Measurements from ENCODE around the gene CACFD1. TPM values are rescaled to one million over a fixed set of nuclear protein-coding genes. Genes with fewer than 3 reads are reported as not detected.

Gene CACFD1
- total and polyA plus RNA-seq, 2 of the 4 experiments (the other 2 are of a cell fraction) = 2.0 to 6.6 TPM

DNA sequence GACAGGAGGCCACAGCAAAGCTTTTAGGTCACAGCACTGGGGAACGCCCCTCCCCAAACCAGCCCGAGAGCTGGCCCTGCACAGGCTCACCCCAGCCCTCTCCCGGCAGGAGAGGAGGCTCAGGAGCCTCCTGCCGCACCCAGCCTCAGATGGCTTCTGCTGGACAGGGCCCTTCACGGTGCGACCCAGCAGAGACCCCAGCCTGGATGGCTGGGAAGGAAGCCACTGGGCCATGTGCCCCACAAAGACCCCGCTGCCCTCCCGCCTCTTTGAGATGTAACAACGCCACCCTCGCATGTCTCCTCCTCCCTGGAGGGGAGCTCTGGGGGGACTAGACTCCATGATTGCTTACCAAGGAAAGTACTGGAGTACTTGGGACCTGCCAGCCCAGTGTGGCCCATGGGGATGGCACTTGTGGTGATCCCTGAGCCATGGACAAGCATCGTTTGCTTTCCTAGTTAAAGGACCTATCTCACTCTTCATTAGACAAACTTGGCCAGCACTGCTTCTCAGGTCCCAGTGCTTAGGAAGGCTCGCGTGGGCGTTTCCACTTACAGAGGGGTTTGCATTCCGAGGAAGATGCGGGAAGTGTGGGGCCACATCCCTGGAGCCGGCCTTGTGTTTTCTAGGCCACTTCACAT lies 56.0 kb downstream of the CACFD1 start:
- Histone ChIP-seq H4K20me1 (ENCODE audit: insufficient read depth, low read length) (peaks cover 3% of the 10 kb centered on the region; the same call in 1 of the 2 replicates), H3K4me2 (ENCODE audit: low read depth, low read length) (no peak overlapping the region), H2BK15ac (ENCODE audit: low read depth, low read length) (no peak overlapping the region), H4K5ac (ENCODE audit: low read depth, low read length) (no peak overlapping the region), H3K27me3 (ENCODE audit: control insufficient read depth, insufficient read depth, low read length) (peaks cover 51% of the 10 kb centered on the region), H3K4ac (ENCODE audit: low read depth, low read length) (no peak overlapping the region), H2BK5ac (ENCODE audit: low read depth, low read length, poor library complexity, severe bottlenecking) (no peak overlapping the region), H2AK5ac (ENCODE audit: low read depth, low read length) (no peak overlapping the region), H3K14ac (replicated peaks; ENCODE audit: low read depth, low read length) (no peak overlapping the region), H3K9ac (ENCODE audit: low read depth, low read length) (no peak overlapping the region), H3K9me3 (ENCODE audit: control insufficient read depth, insufficient read depth, low read length) (no peaks in the 10 kb centered on the region), H3K4me1 (ENCODE audit: control insufficient read depth, insufficient read depth, low read length) (no peaks in the 10 kb centered on the region), H3K36me3 (ENCODE audit: control insufficient read depth, insufficient read depth, low read length) (no peaks in the 10 kb centered on the region), H3K4me3 (ENCODE audit: insufficient read depth, low read depth, low read length) (no peak overlapping the region), H3K23ac (ENCODE audit: low read depth, low read length) (no peak overlapping the region), H2BK20ac (ENCODE audit: low read depth, low read length) (no peak overlapping the region), H2AK9ac (replicated peaks; ENCODE audit: low read depth, low read length, poor library complexity) (no peak overlapping the region), H2BK120ac (ENCODE audit: low read depth, low read length) (no peak overlapping the region), H3K9me1 (ENCODE audit: insufficient read depth, low read length) (peaks cover 6% of the 10 kb centered on the region; the same call in 1 of the 2 replicates), H4K8ac (ENCODE audit: low read depth in 2 of 2, low read length in 2 of 2) (no peak overlapping the region), H4K91ac (ENCODE audit: insufficient read depth, low read depth, low read length) (no peak overlapping the region), H3K18ac (ENCODE audit: low read depth, low read length) (no peak overlapping the region), H2AFZ (replicated peaks; ENCODE audit: low read length, poor library complexity) (no peak overlapping the region), H3K79me1 (ENCODE audit: low read depth in 1 of 2, low read length in 2 of 2) (no peaks in the 10 kb centered on the region), H3K27ac (ENCODE audit: insufficient read depth, low read length) (no peak overlapping the region), H3K56ac (ENCODE audit: extremely low read depth, insufficient read depth, low read length) (no peak overlapping the region)
- CTCF ChIA-PET = no interaction called here
- ATAC-seq (ENCODE audit: low read depth) (no peak), DNase-seq (no peak)
- intact Hi-C loops (cut with micrococcal nuclease) = no loop called here
- POLR2A ChIA-PET (ENCODE audit: unreplicated experiment) = no interaction called here
- WGBS, 2 experiments (ENCODE audit: extremely low coverage in 2 of 2, insufficient read length in 1 of 2) = 100% methylated on average over 1 of the region's 17 CpGs; no CpG with 5 or more reads in 1 of the 2 experiments
- dilution Hi-C loops (cut with HindIII; ENCODE audit: low sequenced_read_pairs, unreplicated experiment) = no loop called here
- BruUV-seq (replicated peaks) = no TSS peak
- TF ChIP-seq, protein P1, sequence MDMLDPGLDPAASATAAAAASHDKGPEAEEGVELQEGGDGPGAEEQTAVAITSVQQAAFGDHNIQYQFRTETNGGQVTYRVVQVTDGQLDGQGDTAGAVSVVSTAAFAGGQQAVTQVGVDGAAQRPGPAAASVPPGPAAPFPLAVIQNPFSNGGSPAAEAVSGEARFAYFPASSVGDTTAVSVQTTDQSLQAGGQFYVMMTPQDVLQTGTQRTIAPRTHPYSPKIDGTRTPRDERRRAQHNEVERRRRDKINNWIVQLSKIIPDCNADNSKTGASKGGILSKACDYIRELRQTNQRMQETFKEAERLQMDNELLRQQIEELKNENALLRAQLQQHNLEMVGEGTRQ (IDR thresholded peaks at IDR 0.05; ENCODE audit: low read depth, low read length) = no peak
- TF ChIP-seq RAD21 (IDR thresholded peaks at IDR 0.05; ENCODE audit: low read length) (no peak), RFX5 (IDR thresholded peaks at IDR 0.05; ENCODE audit: low read depth, low read length) (no peak), CHD1 (IDR thresholded peaks at IDR 0.05; ENCODE audit: low read depth, low read length) (no peak), CEBPB (IDR thresholded peaks at IDR 0.05; ENCODE audit: low read depth, low read length) (no peak), BHLHE40 (IDR thresholded peaks at IDR 0.05; ENCODE audit: low read depth, low read length) (no peak), MAFK (IDR thresholded peaks at IDR 0.05; ENCODE audit: low read depth, low read length) (no peak), FOS (IDR thresholded peaks at IDR 0.05; ENCODE audit: low read depth, low read length) (no peak)
- TF ChIP-seq, protein P2, sequence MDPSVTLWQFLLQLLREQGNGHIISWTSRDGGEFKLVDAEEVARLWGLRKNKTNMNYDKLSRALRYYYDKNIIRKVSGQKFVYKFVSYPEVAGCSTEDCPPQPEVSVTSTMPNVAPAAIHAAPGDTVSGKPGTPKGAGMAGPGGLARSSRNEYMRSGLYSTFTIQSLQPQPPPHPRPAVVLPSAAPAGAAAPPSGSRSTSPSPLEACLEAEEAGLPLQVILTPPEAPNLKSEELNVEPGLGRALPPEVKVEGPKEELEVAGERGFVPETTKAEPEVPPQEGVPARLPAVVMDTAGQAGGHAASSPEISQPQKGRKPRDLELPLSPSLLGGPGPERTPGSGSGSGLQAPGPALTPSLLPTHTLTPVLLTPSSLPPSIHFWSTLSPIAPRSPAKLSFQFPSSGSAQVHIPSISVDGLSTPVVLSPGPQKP (IDR thresholded peaks at IDR 0.05; ENCODE audit: borderline replicate concordance, low read depth, low read length) = no peak
- in situ Hi-C loops (cut with MboI; ENCODE audit: low sequenced_read_pairs) = no loop called here

Data from IMR-90 (cell line).